Bronchial smooth muscle cell (primary cell): ENCODE data around the gene STMN1. TPM values are rescaled to one million over a fixed set of nuclear protein-coding genes. Genes with fewer than 3 reads are reported as not detected.

Experiments used
- total RNA-seq: library from RNA; depleted of rRNA; stranded (reverse); fragments of >200 nt; gene quantifications from 2 replicates; pipeline ENCODE4 v1.2.1, GENCODE V29; 2014

The STMN1 gene
- 13.4 and 47.1 TPM in 2 replicates for total RNA-seq

DNA sequence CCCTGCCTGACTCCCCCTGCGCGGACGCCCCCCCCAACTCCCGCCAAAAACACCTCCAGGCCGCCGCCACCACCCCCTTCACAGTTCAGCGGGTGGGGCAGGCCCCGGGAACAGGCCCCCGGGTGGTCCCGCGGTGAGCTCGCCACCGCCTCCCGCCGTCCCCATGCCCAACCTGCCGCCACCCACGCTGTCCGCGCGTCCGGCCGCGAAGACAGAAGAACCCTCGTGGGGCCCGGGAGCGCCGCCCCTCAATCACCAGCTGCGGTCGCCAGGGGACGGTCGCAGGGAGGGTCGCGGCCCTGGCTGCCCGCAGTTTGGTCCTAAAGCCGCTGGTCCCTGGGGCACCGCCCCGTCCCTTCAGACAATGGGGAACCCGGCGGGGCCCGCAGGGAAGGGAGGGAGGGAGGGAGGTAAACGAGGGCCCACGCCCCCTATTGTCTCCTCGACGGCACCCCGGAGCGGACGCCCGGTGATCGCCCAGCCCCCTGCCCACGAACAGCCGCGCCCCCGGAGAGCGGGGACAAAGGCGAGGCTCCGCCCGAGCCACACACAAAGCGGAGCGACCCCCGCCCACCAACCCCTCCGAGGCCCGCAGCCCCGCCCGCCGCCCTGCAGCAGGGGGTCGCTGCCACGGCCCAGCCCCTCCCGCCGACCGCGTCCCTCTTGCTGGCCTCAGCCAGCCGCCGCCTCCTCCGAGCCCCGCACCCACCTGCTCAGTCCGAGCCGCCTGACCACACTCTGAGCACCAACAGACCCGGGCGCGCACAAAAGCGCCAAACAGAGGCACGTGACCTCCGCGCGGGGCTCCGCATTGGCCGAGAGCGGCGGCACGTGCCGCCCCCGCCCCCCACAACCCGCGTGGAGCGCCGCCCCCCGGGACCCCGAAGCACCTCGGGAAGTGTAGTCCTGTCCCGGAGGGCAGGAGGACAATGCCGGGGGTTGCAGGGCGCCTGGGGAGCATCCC, at the start of gene STMN1:
Gene STMN1, minus strand, starts transcription at position 740 of the 964 bp plus-strand sequence. CDS start 1,743 bp downstream, outside the sequence.

GRCh38 chr1:25875154-25875855, 30.9 kb downstream of the STMN1 start, which contains the start of gene PAQR7:
Gene PAQR7 (minus strand): TSS chr1:25875708. CDS start chr1:25863839, 11,869 bp downstream.

GRCh38 chr1:25858906-25859789, 47.1 kb downstream of the STMN1 start, which contains the start of gene AUNIP:
Gene AUNIP (minus strand): TSS chr1:25859457. CDS start chr1:25859357, 100 bp downstream.

Other genes starting within 250 kb of the STMN1 start
- gene SELENON, start 106.2 kb downstream of the STMN1 start, total RNA-seq = 7.6 and 10.2 TPM in 2 replicates
- gene MTFR1L, start 86.5 kb downstream of the STMN1 start, total RNA-seq = 32.0 and 34.7 TPM in 2 replicates
- gene AUNIP, start 47.0 kb downstream of the STMN1 start, total RNA-seq = 0.09 and 0.32 TPM in 2 replicates
- gene PAQR7, start 30.7 kb downstream of the STMN1 start, total RNA-seq = 12.3 and 13.4 TPM in 2 replicates
- 5.2 and 6.1 TPM in 2 replicates for gene PAFAH2, start 91.6 kb upstream of the STMN1 start, total RNA-seq
- gene EXTL1, start 115.4 kb upstream of the STMN1 start, total RNA-seq = 0.09 and 0.47 TPM in 2 replicates
- not detected in 2 replicates for gene SLC30A2, start 139.7 kb upstream of the STMN1 start, total RNA-seq
- not detected in 2 replicates for gene TRIM63, start 161.2 kb upstream of the STMN1 start, total RNA-seq
- 3.4 and 3.9 TPM in 2 replicates for gene PDIK1L, start 205.4 kb upstream of the STMN1 start, total RNA-seq